GM10248 (cell line): Measurements from ENCODE around the gene ATP1A3.
"Not testable (repeated sequence)": the region's sequence is repeated elsewhere in the genome, so short reads cannot be mapped to it uniquely, and the experiment has no call there.

Experiments
- CTCF ChIA-PET: fragments of 300-600 bp; sonication (Branson Sonifier 250); formaldehyde crosslinking; extraction: SDS; loops from one replicate; lab custom pipeline; 2021; ENCODE audit warnings: antibody characterized with exemption; lab: Yijun Ruan, JAX
- POLR2A ChIA-PET: fragments of 350-650 bp; sonication (Branson Sonifier 250); formaldehyde crosslinking; extraction: SDS; loops from one replicate; lab custom pipeline; 2020; ENCODE audit warnings: antibody characterized with exemption; lab: Yijun Ruan, JAX
- DNase-seq: peaks from one replicate; pipeline ENCODE4 v3.0.0; 2012; ENCODE audit errors: extremely low spot score
- TF ChIP-seq, protein P1 (sequence below): IDR thresholded peaks from 2 replicates; pipeline ENCODE4 v1.5.1; 2012; ENCODE audit warnings: mild to moderate bottlenecking, low read depth; ENCODE audit errors: extremely low read depth, missing control alignments, control extremely low read depth

ATP1A3 gene

DNA sequence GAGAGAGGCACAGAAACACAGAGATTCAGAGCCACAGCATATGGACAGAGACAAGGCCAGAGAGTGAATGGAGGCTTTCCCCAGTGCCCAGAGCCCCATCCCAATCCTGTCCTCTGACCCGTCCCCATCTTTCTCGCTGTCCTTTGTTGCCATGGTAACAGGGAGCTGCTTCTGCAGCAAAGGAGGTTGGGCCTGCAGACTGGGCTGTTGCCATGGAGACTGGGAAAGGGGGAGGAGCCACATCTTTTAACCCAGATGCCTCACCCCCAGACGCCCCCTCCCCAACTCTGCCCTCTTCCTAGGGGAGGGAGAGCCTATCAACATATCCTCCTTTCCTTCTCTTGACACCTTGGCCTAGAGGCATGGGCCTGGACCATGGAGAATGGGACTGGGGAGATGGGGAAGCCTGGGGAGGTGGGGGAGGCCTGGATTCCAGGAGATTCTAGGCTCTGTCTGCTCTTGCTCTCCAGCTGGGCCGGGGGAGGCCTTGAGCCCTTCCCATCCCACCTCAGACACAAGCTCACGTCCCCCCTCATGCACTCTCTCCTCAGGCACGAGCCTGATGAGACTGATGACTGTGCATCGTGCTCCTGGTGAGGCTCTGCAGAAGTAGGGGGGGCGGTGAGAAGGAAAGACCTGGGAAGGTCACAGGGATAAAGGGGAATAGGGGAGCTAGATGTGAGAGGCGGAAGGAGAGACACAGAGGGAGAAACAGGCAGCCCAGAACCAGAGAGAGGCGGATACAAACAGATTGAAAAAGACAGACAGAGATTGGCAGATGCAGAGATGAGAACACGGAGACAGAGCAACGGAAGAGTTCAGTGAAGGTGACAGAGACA is 2.1 kb upstream of the ATP1A3 start:
- CTCF ChIA-PET: interaction anchor here (1.2 to 1.4 kb wide), 3 partner anchors 39 to 200 kb away, joined by 3 read pairs; partner anchors contain the start of gene CEACAM3
- POLR2A ChIA-PET: no interaction called here
- no peak for DNase-seq
- TF ChIP-seq, protein P1, sequence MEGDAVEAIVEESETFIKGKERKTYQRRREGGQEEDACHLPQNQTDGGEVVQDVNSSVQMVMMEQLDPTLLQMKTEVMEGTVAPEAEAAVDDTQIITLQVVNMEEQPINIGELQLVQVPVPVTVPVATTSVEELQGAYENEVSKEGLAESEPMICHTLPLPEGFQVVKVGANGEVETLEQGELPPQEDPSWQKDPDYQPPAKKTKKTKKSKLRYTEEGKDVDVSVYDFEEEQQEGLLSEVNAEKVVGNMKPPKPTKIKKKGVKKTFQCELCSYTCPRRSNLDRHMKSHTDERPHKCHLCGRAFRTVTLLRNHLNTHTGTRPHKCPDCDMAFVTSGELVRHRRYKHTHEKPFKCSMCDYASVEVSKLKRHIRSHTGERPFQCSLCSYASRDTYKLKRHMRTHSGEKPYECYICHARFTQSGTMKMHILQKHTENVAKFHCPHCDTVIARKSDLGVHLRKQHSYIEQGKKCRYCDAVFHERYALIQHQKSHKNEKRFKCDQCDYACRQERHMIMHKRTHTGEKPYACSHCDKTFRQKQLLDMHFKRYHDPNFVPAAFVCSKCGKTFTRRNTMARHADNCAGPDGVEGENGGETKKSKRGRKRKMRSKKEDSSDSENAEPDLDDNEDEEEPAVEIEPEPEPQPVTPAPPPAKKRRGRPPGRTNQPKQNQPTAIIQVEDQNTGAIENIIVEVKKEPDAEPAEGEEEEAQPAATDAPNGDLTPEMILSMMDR: no peak

DNA sequence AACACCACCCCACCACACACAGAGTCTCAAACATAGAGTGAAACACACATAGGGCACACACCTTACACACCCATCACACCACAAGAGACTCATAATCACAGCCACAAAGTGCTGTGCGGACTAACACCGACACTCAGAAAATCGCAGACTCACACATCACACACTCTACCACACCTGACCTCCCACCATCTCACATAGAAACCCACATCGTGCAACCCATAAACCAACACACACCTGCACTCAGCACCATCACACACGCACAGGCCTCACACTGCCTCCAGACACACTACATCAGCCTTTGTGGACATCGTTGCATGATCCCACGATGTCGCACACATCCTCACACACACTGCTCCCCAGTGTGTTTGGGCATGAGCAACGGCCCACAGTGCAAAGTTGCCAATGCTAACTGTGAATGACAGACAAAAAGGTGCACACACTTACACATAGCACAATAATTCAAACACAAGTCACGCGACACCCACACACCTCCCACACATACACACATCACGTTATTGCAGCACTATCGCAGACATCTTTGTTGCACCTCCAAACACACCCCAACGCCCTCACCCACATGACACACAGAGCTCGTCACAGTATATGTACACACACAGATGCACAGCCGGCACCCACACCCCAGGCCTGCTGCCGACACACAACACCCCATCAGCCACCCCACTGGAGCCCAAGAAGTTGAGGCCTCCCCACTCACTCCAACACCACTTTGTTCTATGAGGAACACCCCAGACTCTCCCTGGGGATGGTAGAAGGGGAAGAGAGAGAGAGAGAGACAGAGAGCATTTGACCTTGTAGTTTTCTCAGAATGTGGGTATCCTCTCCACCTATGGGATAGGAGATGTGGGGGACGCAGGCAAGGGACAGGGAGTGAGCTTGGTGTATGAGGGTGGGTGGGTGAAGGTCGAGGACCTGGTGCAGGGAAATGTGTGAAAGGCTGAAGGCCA is 1.2 kb upstream of the ATP1A3 start:
- TF ChIP-seq, protein P1: no peak
- no peak for DNase-seq
- POLR2A ChIA-PET: no interaction called here
- CTCF ChIA-PET: no interaction called here

DNA sequence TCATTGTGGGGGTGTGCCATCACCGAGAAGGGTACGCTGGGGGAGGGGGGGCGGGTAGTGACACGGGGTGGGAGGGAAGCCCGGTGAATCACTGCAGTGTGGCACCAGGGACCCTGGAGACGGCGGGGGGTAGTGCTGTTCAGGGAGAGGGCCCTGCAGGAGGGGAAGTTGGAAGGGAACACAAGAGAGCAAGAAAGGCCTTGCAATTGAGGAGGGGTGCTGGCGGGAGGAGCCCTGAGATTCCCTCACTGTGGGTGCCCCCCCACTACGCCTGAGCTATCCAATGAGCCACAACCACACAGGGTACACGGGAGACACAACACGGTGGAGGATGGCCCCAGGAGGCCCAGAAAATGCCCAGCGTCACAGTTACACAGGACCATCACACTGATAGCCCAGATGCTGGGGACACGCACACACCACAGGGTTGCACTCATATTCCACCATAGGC is 516 bp upstream of the ATP1A3 start:
- DNase-seq: no peak
- POLR2A ChIA-PET: no interaction called here
- CTCF ChIA-PET: no interaction called here
- TF ChIP-seq, protein P1: no peak

DNA sequence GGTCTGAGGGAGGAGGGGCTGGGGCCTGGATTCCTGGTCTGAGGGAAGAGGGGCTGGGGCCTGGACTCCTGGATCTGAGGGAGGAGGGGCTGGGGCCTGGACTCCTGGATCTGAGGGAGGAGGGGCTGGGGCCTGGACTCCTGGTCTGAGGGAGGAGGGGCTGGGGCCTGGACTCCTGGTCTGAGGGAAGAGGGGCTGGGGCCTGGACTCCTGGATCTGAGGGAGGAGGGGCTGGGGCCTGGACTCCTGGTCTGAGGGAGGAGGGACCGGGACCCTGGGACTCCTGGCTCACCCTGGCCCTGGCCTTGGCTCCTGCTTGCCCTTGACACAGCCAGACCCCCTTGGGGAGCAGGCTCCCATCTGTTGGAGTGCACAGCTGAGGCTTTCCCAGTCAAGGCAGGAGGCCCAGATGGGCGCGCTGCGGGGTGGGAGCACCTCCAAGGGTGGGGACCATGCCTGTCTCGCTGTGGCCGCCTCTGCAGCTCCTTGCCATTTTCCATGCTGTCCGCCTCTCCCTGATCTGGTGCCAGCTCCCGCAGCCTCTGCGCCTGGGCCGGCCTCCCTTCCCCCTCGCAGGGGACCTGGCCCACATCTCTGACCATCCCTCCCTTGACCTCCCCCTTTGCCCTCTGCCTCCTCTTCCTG is 2.0 kb downstream of the ATP1A3 start:
- CTCF ChIA-PET, DNase-seq, POLR2A ChIA-PET: not testable (repeated sequence)

DNA sequence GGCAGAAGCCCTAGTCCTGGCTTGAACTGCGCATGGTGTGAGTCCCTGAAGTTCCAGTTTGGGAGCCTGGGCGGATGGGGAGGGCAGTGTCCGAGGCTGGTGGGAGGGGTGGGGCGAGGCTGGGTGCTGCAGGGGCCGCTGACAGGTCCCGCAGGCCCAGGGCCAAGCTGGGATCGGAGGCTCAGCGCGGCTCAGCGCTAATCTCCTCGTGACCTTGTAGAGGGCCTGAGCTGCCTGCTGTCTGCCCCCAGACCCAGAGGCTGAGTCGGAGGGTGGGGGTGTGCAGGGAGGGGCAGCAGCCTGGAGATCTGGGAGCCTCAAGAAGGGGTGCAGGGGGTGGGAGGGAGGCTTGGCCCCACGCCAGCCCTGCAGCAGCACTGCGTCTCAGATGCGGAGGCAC is 3.0 kb downstream of the ATP1A3 start:
- TF ChIP-seq, protein P1: no peak
- no peak for DNase-seq
- POLR2A ChIA-PET: no interaction called here
- CTCF ChIA-PET: no interaction called here

DNA sequence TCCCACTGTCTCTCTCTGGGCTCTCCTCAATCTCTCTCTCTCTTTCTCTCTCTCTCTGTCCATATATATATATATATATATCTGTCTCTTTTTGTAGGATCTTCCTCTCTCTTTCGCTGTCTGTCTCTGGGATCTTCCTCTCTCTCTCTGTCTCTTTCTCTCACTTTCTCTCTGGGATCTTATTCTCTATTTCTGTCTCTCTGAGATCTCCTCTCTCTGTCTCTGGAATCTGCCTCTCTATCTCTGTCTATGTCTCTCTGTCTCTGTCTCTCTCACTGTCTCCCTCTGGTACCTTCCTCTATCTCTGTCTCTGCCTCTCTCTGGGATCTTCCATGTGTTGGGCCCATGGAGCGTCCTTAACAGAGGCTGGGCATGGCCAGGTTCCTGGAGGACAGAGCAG is 3.4 kb downstream of the ATP1A3 start:
- DNase-seq: no peak
- POLR2A ChIA-PET: no interaction called here
- TF ChIP-seq, protein P1: no peak
- CTCF ChIA-PET: no interaction called here
